MG63 (cell line): ENCODE results near the gene GFRA1. TPM values are rescaled to one million over a fixed set of nuclear protein-coding genes. Genes with fewer than 3 reads are reported as not detected.

Experiments
- total RNA-seq: library from RNA; depleted of rRNA; stranded (reverse); fragments of >200 nt; shearing (Covaris generic); gene quantifications from 2 replicates; pipeline ENCODE4 v1.2.3, GENCODE V29; 2014; ENCODE audit warnings: low replicate concordance; rRNA removed

The GFRA1 gene
- total RNA-seq, 1 experiment from 2014 or later, result 47.6 TPM

Other genes starting within 250 kb of the GFRA1 start
- not detected in 2 replicates for gene CCDC172, start 51.2 kb upstream of the GFRA1 start, total RNA-seq
- not detected in 2 replicates for gene PNLIPRP3, start 154.6 kb upstream of the GFRA1 start, total RNA-seq